KG1 (cell line): ENCODE results near the gene HSPB7.
"Not testable (repeated sequence)": the region's sequence is repeated elsewhere in the genome, so short reads cannot be mapped to it uniquely, and the experiment has no call there.

Experiments
- DNase-seq: peaks from one replicate; lab custom pipeline; 2025; lab: John Stamatoyannopoulos, UW

Gene HSPB7

GRCh38 chr1:16017461-16018303 lies at the start of gene HSPB7:
Gene HSPB7, minus strand, starts transcription at chr1:16018043. Its CDS starts 80 bp downstream, at chr1:16017963.
- DNase-seq: no peak

- DNase-seq: no peak
Measured at GRCh38 chr1:16067127-16067768, 49.4 kb upstream of the HSPB7 start.

GRCh38 chr1:16066245-16066644 lies 48.4 kb upstream of the HSPB7 start:
- no peak for DNase-seq

- DNase-seq: no peak
Measured at GRCh38 chr1:16065269-16065576, 47.4 kb upstream of the HSPB7 start.

- DNase-seq: no peak
Measured at GRCh38 chr1:16064536-16065268, 46.9 kb upstream of the HSPB7 start.

GRCh38 chr1:16063921-16064320 lies 46.1 kb upstream of the HSPB7 start:
- DNase-seq: no peak

- DNase-seq: no peak
Measured at GRCh38 chr1:16063226-16063829, 45.5 kb upstream of the HSPB7 start.

- DNase-seq: not testable (repeated sequence)
Measured at GRCh38 chr1:16062687-16063075, 44.8 kb upstream of the HSPB7 start.

- not testable (repeated sequence) for DNase-seq
Measured at GRCh38 chr1:16061989-16062686, 44.3 kb upstream of the HSPB7 start.

GRCh38 chr1:16061266-16061665 lies 43.4 kb upstream of the HSPB7 start:
- DNase-seq: no peak

GRCh38 chr1:16058394-16059120 lies 40.7 kb upstream of the HSPB7 start:
- DNase-seq: not testable (repeated sequence)

GRCh38 chr1:16057314-16057915 lies 39.6 kb upstream of the HSPB7 start:
- DNase-seq: not testable (repeated sequence)

- DNase-seq: not testable (repeated sequence)
Measured at GRCh38 chr1:16056521-16056912, 38.7 kb upstream of the HSPB7 start.

- DNase-seq: peak; percentile 11
Measured at GRCh38 chr1:16055613-16056520, 38.0 kb upstream of the HSPB7 start.

GRCh38 chr1:16054598-16055540 lies 37.0 kb upstream of the HSPB7 start:
- no peak for DNase-seq

- DNase-seq: no peak
Measured at GRCh38 chr1:16053781-16054502, 36.1 kb upstream of the HSPB7 start.

GRCh38 chr1:16051949-16052348 lies 34.1 kb upstream of the HSPB7 start:
- not testable (repeated sequence) for DNase-seq

GRCh38 chr1:16051039-16051438 lies 33.2 kb upstream of the HSPB7 start:
- no peak for DNase-seq
